GM20000 (cell line): Measurements from ENCODE around the gene IDI2.

Experiments used
- DNase-seq: peaks from one replicate; pipeline ENCODE4 v3.0.0; 2012; ENCODE audit warnings: low spot score
- TF ChIP-seq, protein P1 (sequence below): IDR thresholded peaks from 2 replicates; pipeline ENCODE4 v1.5.1; 2012; ENCODE audit warnings: mild to moderate bottlenecking, control low read depth; ENCODE audit errors: extremely low read depth, missing control alignments

Gene IDI2

DNA sequence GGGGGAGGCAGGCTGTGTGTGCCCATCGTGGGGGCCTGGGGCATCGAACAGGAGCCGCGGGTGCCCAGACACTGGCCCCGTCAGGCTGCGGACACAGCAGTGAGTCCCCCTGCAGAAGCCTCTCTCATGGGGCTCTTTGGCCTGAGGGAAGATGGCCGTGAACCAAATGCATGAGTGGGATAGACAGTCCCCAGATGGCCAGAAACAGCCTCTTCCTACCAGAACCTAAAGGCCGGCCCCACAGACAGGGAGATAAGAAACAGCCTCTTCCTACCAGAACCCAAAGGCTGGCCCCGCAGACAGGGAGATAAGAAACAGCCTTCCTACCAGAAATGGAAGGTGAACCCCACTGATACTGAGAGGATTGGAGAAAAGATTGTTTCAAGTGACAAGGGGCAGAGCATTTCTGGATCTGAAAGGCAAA is 16.6 kb downstream of the IDI2 start:
- TF ChIP-seq, protein P1, sequence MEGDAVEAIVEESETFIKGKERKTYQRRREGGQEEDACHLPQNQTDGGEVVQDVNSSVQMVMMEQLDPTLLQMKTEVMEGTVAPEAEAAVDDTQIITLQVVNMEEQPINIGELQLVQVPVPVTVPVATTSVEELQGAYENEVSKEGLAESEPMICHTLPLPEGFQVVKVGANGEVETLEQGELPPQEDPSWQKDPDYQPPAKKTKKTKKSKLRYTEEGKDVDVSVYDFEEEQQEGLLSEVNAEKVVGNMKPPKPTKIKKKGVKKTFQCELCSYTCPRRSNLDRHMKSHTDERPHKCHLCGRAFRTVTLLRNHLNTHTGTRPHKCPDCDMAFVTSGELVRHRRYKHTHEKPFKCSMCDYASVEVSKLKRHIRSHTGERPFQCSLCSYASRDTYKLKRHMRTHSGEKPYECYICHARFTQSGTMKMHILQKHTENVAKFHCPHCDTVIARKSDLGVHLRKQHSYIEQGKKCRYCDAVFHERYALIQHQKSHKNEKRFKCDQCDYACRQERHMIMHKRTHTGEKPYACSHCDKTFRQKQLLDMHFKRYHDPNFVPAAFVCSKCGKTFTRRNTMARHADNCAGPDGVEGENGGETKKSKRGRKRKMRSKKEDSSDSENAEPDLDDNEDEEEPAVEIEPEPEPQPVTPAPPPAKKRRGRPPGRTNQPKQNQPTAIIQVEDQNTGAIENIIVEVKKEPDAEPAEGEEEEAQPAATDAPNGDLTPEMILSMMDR, result no peak
- no peak for DNase-seq

DNA sequence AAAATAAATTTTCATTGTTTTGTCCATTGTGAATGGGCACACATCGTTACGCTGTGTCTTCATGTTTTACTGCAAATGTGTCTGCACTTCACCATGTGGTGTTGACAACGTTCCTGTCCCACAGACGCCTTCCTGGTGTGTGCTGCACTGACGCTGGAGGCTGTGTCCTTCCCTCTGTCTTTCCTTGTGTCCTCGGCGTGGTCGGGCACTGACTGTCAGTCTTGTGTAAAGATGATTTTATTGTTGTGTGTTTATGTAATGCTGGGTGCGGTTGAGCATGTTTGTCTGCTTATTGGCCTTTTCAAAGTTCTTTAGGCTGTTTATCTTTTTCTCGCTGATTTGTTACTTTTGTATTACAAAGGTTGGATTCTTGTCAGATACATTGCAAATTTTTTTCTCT is 18.1 kb downstream of the IDI2 start:
- TF ChIP-seq, protein P1, result no peak
- no peak for DNase-seq

DNA sequence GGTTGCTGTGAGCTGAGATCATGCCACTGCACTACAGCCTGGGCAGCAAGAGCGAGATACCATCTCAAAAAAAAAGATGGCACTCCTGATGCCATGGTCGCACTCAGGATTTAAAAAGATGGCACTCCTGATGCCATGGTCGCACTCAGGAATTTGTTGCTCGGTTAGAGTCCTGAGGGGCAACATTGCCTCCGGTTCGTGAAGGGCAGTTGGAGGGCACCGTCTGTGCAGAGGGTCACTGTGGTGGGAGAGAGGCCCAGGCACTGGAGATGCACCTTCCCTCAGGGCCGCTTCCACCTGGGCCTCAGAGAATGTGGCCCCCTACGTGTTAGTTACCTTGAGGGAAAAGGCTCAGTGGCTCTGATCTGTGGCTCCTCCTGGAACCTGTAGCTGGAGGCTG is 19.1 kb downstream of the IDI2 start:
- no peak for DNase-seq
- TF ChIP-seq, protein P1, result no peak

DNA sequence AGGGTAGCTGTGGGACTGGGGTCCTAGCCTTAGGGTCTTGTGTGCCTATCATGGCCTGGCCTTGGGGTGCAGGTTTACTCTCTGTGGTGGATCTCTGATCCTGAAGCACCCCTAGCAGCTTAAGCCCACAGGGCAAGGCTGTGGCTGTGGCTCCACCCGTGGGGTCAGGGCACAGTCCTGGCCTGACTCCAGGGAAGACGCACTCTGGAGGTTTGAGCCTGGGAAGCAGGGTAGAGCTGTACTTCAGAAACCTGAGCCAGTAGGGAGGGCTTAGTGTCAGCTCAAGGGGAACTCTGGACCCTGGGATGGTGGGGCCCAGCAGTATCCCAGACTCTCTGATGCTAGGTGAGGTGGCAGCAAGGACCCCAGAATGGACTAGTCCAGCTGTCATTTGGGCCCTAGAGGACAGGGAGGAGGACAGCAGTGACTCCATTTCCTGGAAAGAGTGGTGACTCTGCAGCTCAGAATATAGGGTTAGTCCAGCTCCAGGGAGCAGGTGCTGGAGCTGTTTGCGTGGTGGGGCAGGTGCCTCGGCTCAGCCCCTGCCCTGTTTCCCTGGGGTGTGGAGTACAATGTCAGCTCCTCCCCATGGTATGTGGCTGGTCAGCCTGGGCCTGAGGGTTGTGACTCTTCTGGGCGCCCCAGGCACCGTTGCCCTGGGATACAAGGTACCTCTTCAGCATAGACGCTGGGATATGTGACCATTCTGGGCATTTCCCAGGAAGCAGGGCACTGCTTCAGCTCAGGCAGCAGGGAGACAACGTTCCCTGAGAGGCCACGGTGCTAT is 21.6 kb downstream of the IDI2 start:
- TF ChIP-seq, protein P1, result no peak
- DNase-seq, result no peak

DNA sequence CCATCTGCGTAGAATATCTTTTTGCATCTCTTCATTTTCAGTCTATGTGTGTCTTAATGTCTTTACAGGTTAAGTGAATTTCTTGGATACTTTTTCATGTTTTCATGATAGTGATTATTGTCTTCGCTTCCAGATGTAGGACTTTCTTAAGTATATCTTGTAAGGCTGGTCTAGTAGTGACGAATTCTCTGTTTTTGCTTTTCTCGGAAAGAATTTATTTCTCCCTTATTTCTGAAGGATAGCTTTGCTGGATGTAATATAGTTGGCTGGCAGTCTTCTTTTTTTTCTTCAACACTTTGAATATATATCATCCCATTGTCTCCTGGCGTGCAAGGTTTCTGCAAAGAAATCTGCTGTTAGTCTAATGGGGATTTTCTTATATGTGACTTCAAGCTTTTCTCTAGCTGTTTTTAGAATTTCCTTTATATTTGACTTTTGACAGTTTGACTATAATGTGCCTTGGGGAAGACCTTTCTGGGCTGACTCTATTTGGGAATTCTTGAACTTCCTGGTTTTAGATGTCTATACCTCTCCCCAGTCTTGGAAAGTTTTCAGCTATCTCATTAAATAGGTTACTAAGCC is 23.1 kb downstream of the IDI2 start:
- DNase-seq, result no peak
- TF ChIP-seq, protein P1, result no peak

DNA sequence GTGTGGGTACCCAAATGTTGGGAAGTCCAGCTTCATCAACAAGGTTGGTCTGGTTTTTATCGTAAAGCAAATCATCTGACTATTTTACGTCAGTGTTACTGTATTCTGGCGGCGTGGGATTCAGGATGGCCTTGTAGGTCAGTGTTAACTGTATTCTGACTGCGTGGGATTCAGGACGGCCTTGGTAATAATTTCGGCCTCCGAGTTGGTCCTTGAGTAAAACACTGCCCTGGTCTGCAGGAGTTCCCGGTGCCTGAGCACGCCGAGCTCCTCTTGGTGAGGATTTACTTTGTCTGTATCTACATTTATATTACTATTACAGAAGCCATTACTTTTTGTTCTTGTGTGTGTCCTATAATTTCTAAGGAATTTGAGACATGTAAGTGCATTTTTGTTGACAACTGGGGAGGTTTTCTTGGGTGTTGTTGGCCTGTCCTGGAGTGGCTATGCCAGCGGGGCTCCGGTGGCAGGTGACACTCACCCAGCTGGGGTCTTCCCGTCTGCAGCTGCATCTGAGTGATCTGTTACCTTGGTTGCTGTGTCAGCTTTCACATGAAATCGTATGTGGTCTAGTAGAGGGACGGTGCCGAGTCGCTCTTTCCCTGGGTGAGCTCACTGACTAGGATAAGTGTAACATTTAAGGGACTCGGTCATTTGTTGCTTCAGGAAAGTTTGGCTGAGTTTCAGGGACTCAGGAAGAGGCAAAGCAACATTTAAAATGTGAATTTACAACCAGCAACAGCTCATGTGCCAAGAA is 28.2 kb downstream of the IDI2 start:
- TF ChIP-seq, protein P1, result no peak
- no peak for DNase-seq

DNA sequence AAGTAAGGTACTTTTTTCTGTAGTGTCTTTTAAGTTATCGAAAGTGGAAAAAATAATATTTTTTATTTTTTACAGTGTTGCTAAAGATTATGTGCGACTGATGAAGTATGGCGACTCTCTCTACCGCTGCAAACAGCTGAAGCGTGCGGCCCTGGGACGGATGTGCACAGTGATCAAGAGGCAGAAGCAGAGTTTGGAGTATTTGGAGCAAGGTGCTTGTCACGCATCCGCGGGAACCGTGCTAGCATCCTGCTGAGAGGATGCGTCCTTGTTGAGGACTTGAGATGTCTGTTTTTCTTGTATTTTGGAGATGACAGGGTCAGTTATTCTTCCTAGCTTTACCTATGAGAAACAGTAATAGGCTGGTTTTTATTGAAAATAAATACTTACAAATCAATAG is 29.6 kb downstream of the IDI2 start:
- DNase-seq, result no peak
- TF ChIP-seq, protein P1, result no peak
